HCT116 (cell line): ENCODE results near the gene NT5C1A. TPM values are rescaled to one million over a fixed set of nuclear protein-coding genes. Genes with fewer than 3 reads are reported as not detected.

Experiments used
- ATAC-seq: fragments of 200-7000 bp; cut with Tn5 transposase; 2 replicates; pipeline ENCODE4 v1.9.1; 2020; ENCODE audit warnings: mild to moderate bottlenecking, moderate library complexity
- BruUV-seq: library from RNA; stranded (reverse); fragments of 400-500 nt; replicated peaks from 2 replicates; lab custom pipeline; 2021; lab: Mats Ljungman, UMichigan
- CTCF ChIA-PET: fragments of 300-600 bp; sonication (Branson Sonifier 250); formaldehyde crosslinking; loops from one replicate; lab custom pipeline; 2021; ENCODE audit warnings: antibody characterized with exemption; lab: Charles Lee
- POLR2A ChIA-PET: fragments of 300-600, 350-600 bp; sonication (Branson Sonifier 250); formaldehyde crosslinking; loops from one replicate; lab custom pipeline; 2021; ENCODE audit warnings: antibody characterized with exemption; lab: Charles Lee
- RAD21 ChIA-PET, 2 experiments: fragments of 300-600 bp; sonication (Branson Sonifier 250); formaldehyde crosslinking; loops; one replicate each; lab custom pipeline; 2023; ENCODE audit warnings: low total read pairs in 2 of 2; ENCODE audit not compliant: uncharacterized antibody in 2 of 2, unreplicated experiment in 2 of 2, low non-redundant PET in 1 of 2; lab: Charles Lee
- DNase-seq: peaks from one replicate; pipeline ENCODE4 v3.0.0-alpha.2; 2010; ENCODE audit warnings: low read depth, low spot score
- H2AFZ ChIP-seq: fragments of 200-600 bp; shearing (Covaris generic), sonication (generic); 2 replicates; pipeline ENCODE4 v1.6.1; 2017; ENCODE audit warnings: low read depth, mixed run types, mixed read lengths, antibody characterized with exemption, low read length; ENCODE audit not compliant: poor library complexity, severe bottlenecking
- H3K27ac ChIP-seq: 2 replicates; pipeline ENCODE4 v1.5.1; 2012; ENCODE audit warnings: low read depth, low read length
- H3K27me3 ChIP-seq: fragments of 200-600 bp; sonication (generic); 2 replicates; pipeline ENCODE4 v1.6.1; 2016; ENCODE audit warnings: mixed run types, low read length, mixed read lengths; ENCODE audit not compliant: insufficient read depth
- H3K36me3 ChIP-seq, 2 experiments: fragments of 200-500 bp in 1 of 2; fragments of 200-600 bp in 1 of 2; sonication (Bioruptor generic) in 1 of 2; sonication (generic) in 1 of 2; 2 replicates each; pipeline versions ENCODE4 v1.5.1 to v1.6.1; 2014 to 2016; ENCODE audit warnings: low read length in 2 of 2, inconsistent platforms in 1 of 2, mixed read lengths in 1 of 2, mixed run types in 1 of 2; ENCODE audit not compliant: insufficient read depth in 2 of 2, control insufficient read depth in 1 of 2
- H3K4me1 ChIP-seq, 2 experiments: fragments of 200-600 bp in 1 of 2; sonication (generic) in 1 of 2; 2 replicates each; pipeline versions ENCODE4 v1.5.1 to v1.6.1; 2012 to 2017; ENCODE audit warnings: low read length in 2 of 2, inconsistent platforms in 1 of 2, mild to moderate bottlenecking in 1 of 2, mixed read lengths in 1 of 2, mixed run types in 1 of 2, moderate library complexity in 1 of 2; ENCODE audit not compliant: insufficient read depth in 2 of 2, control insufficient read depth in 1 of 2
- H3K4me2 ChIP-seq: fragments of 200-600 bp; sonication (generic); 2 replicates; pipeline ENCODE4 v1.6.1; 2017; ENCODE audit warnings: mixed run types, low read length, mixed read lengths
- H3K4me3 ChIP-seq, 2 experiments: fragments of 200-600 bp in 1 of 2; sonication (generic) in 1 of 2; replicated peaks in 1 of 2; 2 replicates each; pipeline ENCODE4 v1.5.1; 2011 to 2016; ENCODE audit warnings: low read length in 2 of 2, control low read depth in 1 of 2, low read depth in 1 of 2, mild to moderate bottlenecking in 1 of 2, mixed read lengths in 1 of 2, mixed run types in 1 of 2
- H3K79me2 ChIP-seq: fragments of 200-600 bp; sonication (generic); 2 replicates; pipeline ENCODE4 v1.6.1; 2017; ENCODE audit warnings: mild to moderate bottlenecking, mixed run types, low read length, moderate library complexity, mixed read lengths; ENCODE audit not compliant: insufficient read depth
- H3K9ac ChIP-seq: fragments of 200-600 bp; sonication (generic); 2 replicates; pipeline ENCODE4 v1.6.1; 2016; ENCODE audit warnings: low read length, mixed read lengths
- H3K9me2 ChIP-seq: fragments of 200-600 bp; sonication (generic), shearing (Covaris generic); 2 replicates; pipeline ENCODE4 v1.6.1; 2017; ENCODE audit warnings: mixed run types, mild to moderate bottlenecking, moderate library complexity; ENCODE audit not compliant: insufficient read depth
- H3K9me3 ChIP-seq, 2 experiments: fragments of 200-500 bp in 1 of 2; fragments of 200-600 bp in 1 of 2; sonication (Bioruptor generic) in 1 of 2; sonication (generic) in 1 of 2; 2 replicates each; pipeline ENCODE4 v1.6.1; 2014 to 2017; ENCODE audit warnings: low read length in 2 of 2, mixed read lengths in 2 of 2, inconsistent platforms in 1 of 2, low read depth in 1 of 2, mild to moderate bottlenecking in 1 of 2, mixed run types in 1 of 2, moderate library complexity in 1 of 2; ENCODE audit not compliant: control insufficient read depth in 1 of 2, insufficient read depth in 1 of 2
- H4K20me1 ChIP-seq: fragments of 200-600 bp; sonication (generic), shearing (Covaris generic); 2 replicates; pipeline ENCODE4 v1.6.1; 2017; ENCODE audit warnings: mixed run types, mild to moderate bottlenecking, moderate library complexity; ENCODE audit not compliant: insufficient read depth
- CEBPB ChIP-seq: IDR thresholded peaks from 2 replicates; pipeline ENCODE4 v1.6.1; 2012; ENCODE audit warnings: low read depth
- EGR1 ChIP-seq: IDR thresholded peaks from 2 replicates; pipeline ENCODE4 v1.6.1; 2012; ENCODE audit warnings: low read depth
- EZH2 ChIP-seq: fragments of 200-600 bp; sonication (generic); IDR thresholded peaks from 2 replicates; pipeline ENCODE4 v1.6.1; 2017; ENCODE audit warnings: antibody characterized with exemption, mixed run types
- EZH2phosphoT487 ChIP-seq: fragments of 200-600 bp; IDR thresholded peaks from 2 replicates; pipeline ENCODE4 v1.6.1; 2018; ENCODE audit warnings: antibody characterized with exemption, borderline replicate concordance
- JUND ChIP-seq: IDR thresholded peaks from 2 replicates; pipeline ENCODE4 v1.6.1; 2012
- POLR2A ChIP-seq: IDR thresholded peaks from 2 replicates; pipeline ENCODE4 v1.7.0; 2011; ENCODE audit warnings: borderline replicate concordance; ENCODE audit not compliant: insufficient read depth, insufficient read length; ENCODE audit errors: extremely low read depth
- SP1 ChIP-seq: IDR thresholded peaks from 2 replicates; pipeline ENCODE4 v1.6.1; 2012; ENCODE audit warnings: low read depth
- SRF ChIP-seq: IDR thresholded peaks from 2 replicates; pipeline ENCODE4 v1.6.1; 2012; ENCODE audit warnings: low read depth
- intact Hi-C: fragments of 100-400 bp; cut with micrococcal nuclease; formaldehyde crosslinking; loops from 2 replicates; pipeline ENCODE4 v1.10.0; 2022
- total RNA-seq: library from RNA; stranded (reverse); gene quantifications from one replicate; pipeline ENCODE4 v1.2.1, GENCODE V29; 2021; ENCODE audit not compliant: unreplicated experiment
- TF ChIP-seq, protein P1 (sequence below): IDR thresholded peaks from 2 replicates; pipeline ENCODE4 v1.6.1; 2012; ENCODE audit warnings: low read depth
- TF ChIP-seq, protein P2 (sequence below): IDR thresholded peaks from 2 replicates; pipeline ENCODE4 v1.6.1; 2011; ENCODE audit warnings: mild to moderate bottlenecking, low read length, moderate library complexity; ENCODE audit not compliant: insufficient replicate concordance; ENCODE audit errors: extremely low read depth

NT5C1A gene
- total RNA-seq, 1 experiment from 2014 or later, result not detected

DNA sequence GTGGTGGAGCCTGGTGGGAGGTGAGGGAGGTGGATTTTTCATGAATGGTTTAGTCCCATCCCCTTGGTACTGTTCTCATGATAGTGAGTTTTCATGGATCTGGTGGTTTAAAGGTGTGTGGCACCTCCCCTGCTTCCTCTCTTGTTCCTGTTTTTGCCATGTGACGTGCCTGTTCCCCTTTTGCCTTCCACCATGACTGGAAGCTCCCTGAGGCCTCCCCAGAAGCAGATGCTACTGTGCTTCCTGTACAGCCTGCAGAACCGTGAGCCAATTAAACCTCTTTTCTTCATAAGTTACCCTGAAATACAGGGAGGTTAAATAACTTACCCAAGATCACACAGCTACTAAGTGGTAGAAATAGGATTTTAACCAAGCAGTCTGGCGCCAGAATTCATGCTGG, 28.2 kb downstream of the NT5C1A start:
- H3K9ac ChIP-seq, result no peak overlapping the region
- ATAC-seq, result no peak
- TF ChIP-seq JUND (no peak), SP1 (no peak), CEBPB (no peak), EZH2phosphoT487 (no peak), SRF (no peak), EGR1 (no peak), POLR2A (no peak), EZH2 (no peak)
- TF ChIP-seq, protein P1, sequence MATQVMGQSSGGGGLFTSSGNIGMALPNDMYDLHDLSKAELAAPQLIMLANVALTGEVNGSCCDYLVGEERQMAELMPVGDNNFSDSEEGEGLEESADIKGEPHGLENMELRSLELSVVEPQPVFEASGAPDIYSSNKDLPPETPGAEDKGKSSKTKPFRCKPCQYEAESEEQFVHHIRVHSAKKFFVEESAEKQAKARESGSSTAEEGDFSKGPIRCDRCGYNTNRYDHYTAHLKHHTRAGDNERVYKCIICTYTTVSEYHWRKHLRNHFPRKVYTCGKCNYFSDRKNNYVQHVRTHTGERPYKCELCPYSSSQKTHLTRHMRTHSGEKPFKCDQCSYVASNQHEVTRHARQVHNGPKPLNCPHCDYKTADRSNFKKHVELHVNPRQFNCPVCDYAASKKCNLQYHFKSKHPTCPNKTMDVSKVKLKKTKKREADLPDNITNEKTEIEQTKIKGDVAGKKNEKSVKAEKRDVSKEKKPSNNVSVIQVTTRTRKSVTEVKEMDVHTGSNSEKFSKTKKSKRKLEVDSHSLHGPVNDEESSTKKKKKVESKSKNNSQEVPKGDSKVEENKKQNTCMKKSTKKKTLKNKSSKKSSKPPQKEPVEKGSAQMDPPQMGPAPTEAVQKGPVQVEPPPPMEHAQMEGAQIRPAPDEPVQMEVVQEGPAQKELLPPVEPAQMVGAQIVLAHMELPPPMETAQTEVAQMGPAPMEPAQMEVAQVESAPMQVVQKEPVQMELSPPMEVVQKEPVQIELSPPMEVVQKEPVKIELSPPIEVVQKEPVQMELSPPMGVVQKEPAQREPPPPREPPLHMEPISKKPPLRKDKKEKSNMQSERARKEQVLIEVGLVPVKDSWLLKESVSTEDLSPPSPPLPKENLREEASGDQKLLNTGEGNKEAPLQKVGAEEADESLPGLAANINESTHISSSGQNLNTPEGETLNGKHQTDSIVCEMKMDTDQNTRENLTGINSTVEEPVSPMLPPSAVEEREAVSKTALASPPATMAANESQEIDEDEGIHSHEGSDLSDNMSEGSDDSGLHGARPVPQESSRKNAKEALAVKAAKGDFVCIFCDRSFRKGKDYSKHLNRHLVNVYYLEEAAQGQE, result no peak
- TF ChIP-seq, protein P2, sequence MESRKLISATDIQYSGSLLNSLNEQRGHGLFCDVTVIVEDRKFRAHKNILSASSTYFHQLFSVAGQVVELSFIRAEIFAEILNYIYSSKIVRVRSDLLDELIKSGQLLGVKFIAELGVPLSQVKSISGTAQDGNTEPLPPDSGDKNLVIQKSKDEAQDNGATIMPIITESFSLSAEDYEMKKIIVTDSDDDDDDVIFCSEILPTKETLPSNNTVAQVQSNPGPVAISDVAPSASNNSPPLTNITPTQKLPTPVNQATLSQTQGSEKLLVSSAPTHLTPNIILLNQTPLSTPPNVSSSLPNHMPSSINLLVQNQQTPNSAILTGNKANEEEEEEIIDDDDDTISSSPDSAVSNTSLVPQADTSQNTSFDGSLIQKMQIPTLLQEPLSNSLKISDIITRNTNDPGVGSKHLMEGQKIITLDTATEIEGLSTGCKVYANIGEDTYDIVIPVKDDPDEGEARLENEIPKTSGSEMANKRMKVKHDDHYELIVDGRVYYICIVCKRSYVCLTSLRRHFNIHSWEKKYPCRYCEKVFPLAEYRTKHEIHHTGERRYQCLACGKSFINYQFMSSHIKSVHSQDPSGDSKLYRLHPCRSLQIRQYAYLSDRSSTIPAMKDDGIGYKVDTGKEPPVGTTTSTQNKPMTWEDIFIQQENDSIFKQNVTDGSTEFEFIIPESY, result no peak
- TF ChIP-seq, all 23 proteins: peak for 0
- intact Hi-C loops, result no loop called here
- H3K79me2 ChIP-seq, result no peaks in the 10 kb centered on the region
- DNase-seq, result no peak
- H3K4me3 ChIP-seq, result no peak overlapping the region
- H3K27ac ChIP-seq, result no peak overlapping the region
- ChIA-PET CTCF (interaction anchor here (0.9 to 1.2 kb wide), 2 partner anchors 10 to 37 kb away, joined by 3 to 5 read pairs; no protein-coding TSS in a partner anchor), RAD21 (no interaction called here), POLR2A (no interaction called here)
- H3K9me2 ChIP-seq, result no peaks in the 10 kb centered on the region
- no peaks in the 10 kb centered on the region for H4K20me1 ChIP-seq
- H3K9me3 ChIP-seq, result no peaks in the 10 kb centered on the region
- no peak overlapping the region for H3K4me2 ChIP-seq
- no TSS peak for BruUV-seq
- H3K27me3 ChIP-seq, result no peaks in the 10 kb centered on the region
- H2AFZ ChIP-seq, result no peak overlapping the region
- no peaks in the 10 kb centered on the region for H3K36me3 ChIP-seq
- peaks cover 5 to 14% of the 10 kb centered on the region in 2 experiments for H3K4me1 ChIP-seq
